Spleen (tissue), 7 donors: ENCODE data around the gene SLX4.

Experiments
- CTCF ChIP-seq, 11 experiments: fragments of 200-600 bp in 7 of 11; fragments of 450-650 bp in 4 of 11; sonication (generic) in 4 of 11; IDR thresholded peaks in 8 of 11; conservative IDR thresholded peaks in 3 of 11; 1 replicate in 7 of 11; 2 replicates in 4 of 11; pipeline versions ENCODE4 v1.4.0 to v1.8.0; 2016 to 2021; ENCODE audit warnings: antibody characterized with exemption in 11 of 11, inconsistent platforms in 4 of 11, mild to moderate bottlenecking in 1 of 11
- POLR2A ChIP-seq, 3 donors: fragments of 450-650 bp; IDR thresholded peaks; one replicate each; pipeline ENCODE4 v1.5.1; 2017; ENCODE audit warnings: antibody characterized with exemption in 3 of 3, mild to moderate bottlenecking in 1 of 3
- POLR2AphosphoS5 ChIP-seq, 3 donors: sonication (generic); formaldehyde crosslinking; IDR thresholded peaks; one replicate each; pipeline ENCODE4 v1.5.1; 2017; ENCODE audit warnings: antibody characterized with exemption in 3 of 3
- donor health status: DM: no; HTN: no; CAD: no; lungs with moderate emphysema.
- donor health status: DM: no; HTN: no; CAD: no.
- donor health status: DM: no; HTN: no; CAD: no.

GRCh38 chr16:3645504-3646347 is 34.3 kb upstream of the SLX4 start:
- TF ChIP-seq CTCF (IDR thresholded peaks at IDR 0.05 in 8 of 11, conservative IDR thresholded peaks at IDR 0.05 in 3 of 11) (no peak), POLR2AphosphoS5 (IDR thresholded peaks at IDR 0.05) (no peak), POLR2A (IDR thresholded peaks at IDR 0.05) (no peak)
